Activated B cell treated with CpG ODN at 0.5 μM for 24 hours (primary cell): Measurements from ENCODE around the gene DDX1. TPM values are rescaled to one million over a fixed set of nuclear protein-coding genes. Genes with fewer than 3 reads are reported as not detected.
"Not testable (repeated sequence)": the region's sequence is repeated elsewhere in the genome, so short reads cannot be mapped to it uniquely, and the experiment has no call there.

Experiments used
- ATAC-seq: fragments of 200-7000 bp; cut with Tn5 transposase; one replicate; pipeline ENCODE4 v1.10.0; 2021; ENCODE audit warnings: low read depth, mild to moderate bottlenecking, moderate library complexity
- CTCF ChIA-PET: fragments of 350-600 bp; sonication (Branson Sonifier 250); formaldehyde crosslinking; loops from one replicate; lab custom pipeline; 2021; ENCODE audit warnings: antibody characterized with exemption; lab: Charles Lee
- POLR2A ChIA-PET: fragments of 350-600 bp; sonication (Branson Sonifier 250); formaldehyde crosslinking; loops from one replicate; lab custom pipeline; 2021; ENCODE audit warnings: antibody characterized with exemption; lab: Charles Lee
- DNase-seq: peaks from one replicate; pipeline ENCODE4 v3.0.0; 2022
- H3K27ac Mint-ChIP-seq: one replicate; pipeline ENCODE4 v1.8.0; 2020; ENCODE audit warnings: mixed read lengths
- H3K27me3 Mint-ChIP-seq: one replicate; pipeline ENCODE4 v1.8.0; 2021; ENCODE audit warnings: mixed read lengths
- H3K36me3 Mint-ChIP-seq: one replicate; pipeline ENCODE4 v1.8.0; 2021; ENCODE audit warnings: low read depth, mixed read lengths
- H3K4me1 Mint-ChIP-seq: one replicate; pipeline ENCODE4 v1.8.0; 2021; ENCODE audit warnings: mixed read lengths
- H3K4me3 Mint-ChIP-seq: one replicate; pipeline ENCODE4 v1.8.0; 2020; ENCODE audit warnings: mild to moderate bottlenecking, mixed read lengths
- H3K9me3 Mint-ChIP-seq: one replicate; pipeline ENCODE4 v1.8.0; 2020; ENCODE audit warnings: mixed read lengths
- intact Hi-C: fragments of 100-400 bp; cut with micrococcal nuclease; formaldehyde crosslinking; loops from one replicate; pipeline ENCODE4 v1.15.1; 2024
- total RNA-seq: library from RNA; stranded (reverse); gene quantifications from 2 replicates; pipeline ENCODE4 v1.2.3, GENCODE V29; 2022
- TF ChIP-seq, protein P1 (sequence below): fragments of 200-600 bp; IDR thresholded peaks from one replicate; pipeline ENCODE4 v1.8.0; 2022; ENCODE audit warnings: antibody characterized with exemption, mild to moderate bottlenecking

DDX1 gene
- total RNA-seq, 1 donor from 2014 or later = 74.4 TPM

DNA sequence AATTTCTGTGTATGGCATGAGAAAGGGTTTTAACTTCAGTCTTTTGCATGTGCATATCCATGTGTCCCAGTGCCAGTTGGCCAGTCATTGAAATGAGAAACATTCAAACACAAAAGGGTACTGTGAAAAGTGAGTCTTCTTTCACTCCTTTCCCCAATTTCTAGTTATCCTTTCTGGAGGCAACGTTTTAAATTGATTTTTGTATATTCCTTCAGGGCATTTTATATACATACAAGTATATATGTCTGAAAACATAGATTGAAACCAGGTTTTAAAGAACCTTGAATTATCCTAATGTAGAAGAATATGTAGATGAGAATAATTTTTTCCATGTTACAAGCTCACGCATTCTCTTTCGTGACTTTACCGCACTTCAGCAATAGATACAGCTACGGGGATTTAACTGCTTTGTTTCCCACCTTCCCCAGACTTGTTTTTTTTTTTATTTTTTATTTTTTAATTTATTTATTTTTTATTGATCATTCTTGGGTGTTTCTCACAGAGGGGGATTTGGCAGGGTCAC is 18.8 kb downstream of the DDX1 start:
- peaks cover 64% of the 10 kb centered on the region for H3K36me3 Mint-ChIP-seq
- ChIA-PET CTCF (no interaction called here), POLR2A (no interaction called here)
- DNase-seq (no peak), ATAC-seq (no peak)
- TF ChIP-seq, protein P1, sequence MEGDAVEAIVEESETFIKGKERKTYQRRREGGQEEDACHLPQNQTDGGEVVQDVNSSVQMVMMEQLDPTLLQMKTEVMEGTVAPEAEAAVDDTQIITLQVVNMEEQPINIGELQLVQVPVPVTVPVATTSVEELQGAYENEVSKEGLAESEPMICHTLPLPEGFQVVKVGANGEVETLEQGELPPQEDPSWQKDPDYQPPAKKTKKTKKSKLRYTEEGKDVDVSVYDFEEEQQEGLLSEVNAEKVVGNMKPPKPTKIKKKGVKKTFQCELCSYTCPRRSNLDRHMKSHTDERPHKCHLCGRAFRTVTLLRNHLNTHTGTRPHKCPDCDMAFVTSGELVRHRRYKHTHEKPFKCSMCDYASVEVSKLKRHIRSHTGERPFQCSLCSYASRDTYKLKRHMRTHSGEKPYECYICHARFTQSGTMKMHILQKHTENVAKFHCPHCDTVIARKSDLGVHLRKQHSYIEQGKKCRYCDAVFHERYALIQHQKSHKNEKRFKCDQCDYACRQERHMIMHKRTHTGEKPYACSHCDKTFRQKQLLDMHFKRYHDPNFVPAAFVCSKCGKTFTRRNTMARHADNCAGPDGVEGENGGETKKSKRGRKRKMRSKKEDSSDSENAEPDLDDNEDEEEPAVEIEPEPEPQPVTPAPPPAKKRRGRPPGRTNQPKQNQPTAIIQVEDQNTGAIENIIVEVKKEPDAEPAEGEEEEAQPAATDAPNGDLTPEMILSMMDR = no peak
- intact Hi-C loops = no loop called here
- H3K9me3 Mint-ChIP-seq = no peaks in the 10 kb centered on the region
- no peaks in the 10 kb centered on the region for H3K27me3 Mint-ChIP-seq
- H3K4me1 Mint-ChIP-seq = no peaks in the 10 kb centered on the region
- H3K27ac Mint-ChIP-seq = no peak overlapping the region
- no peak overlapping the region for H3K4me3 Mint-ChIP-seq

DNA sequence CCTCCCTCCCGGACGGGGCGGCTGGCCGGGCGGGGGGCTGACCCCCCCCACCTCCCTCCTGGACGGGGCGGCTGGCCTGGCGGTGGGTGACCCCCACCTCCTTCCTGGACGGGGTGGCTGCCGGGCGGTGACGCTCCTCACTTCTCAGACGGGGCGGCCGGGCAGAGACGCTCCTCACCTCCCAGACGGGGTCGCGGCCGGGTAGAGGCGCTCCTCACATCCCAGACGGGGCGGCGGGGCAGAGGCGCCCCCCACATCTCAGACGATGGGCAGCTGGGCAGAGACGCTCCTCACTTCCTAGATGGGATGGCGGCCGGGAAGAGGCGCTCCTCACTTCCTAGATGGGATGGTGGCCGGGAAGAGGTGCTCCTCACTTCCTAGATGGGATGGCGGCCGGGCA is 20.4 kb downstream of the DDX1 start:
- POLR2A ChIA-PET, H3K27me3 Mint-ChIP-seq, ATAC-seq, DNase-seq, H3K9me3 Mint-ChIP-seq, H3K4me3 Mint-ChIP-seq, H3K27ac Mint-ChIP-seq, H3K4me1 Mint-ChIP-seq, CTCF ChIA-PET, intact Hi-C loops: not testable (repeated sequence)
- H3K36me3 Mint-ChIP-seq = peaks cover 61% of the 10 kb centered on the region

- Mint-ChIP-seq H3K4me3 (no peak overlapping the region), H3K9me3 (no peaks in the 10 kb centered on the region), H3K36me3 (peaks cover 57% of the 10 kb centered on the region), H3K27me3 (no peaks in the 10 kb centered on the region), H3K4me1 (no peaks in the 10 kb centered on the region), H3K27ac (no peak overlapping the region)
- DNase-seq (no peak), ATAC-seq (no peak)
- CTCF ChIA-PET = no interaction called here
- POLR2A ChIA-PET = no interaction called here
- intact Hi-C loops = no loop called here
- TF ChIP-seq, protein P1 = no peak
These were observed 22.2 kb downstream of the DDX1 start for GRCh38 chr2:15613736-15614429.

- Mint-ChIP-seq H3K9me3 (no peaks in the 10 kb centered on the region), H3K4me1 (no peaks in the 10 kb centered on the region), H3K27me3 (no peaks in the 10 kb centered on the region), H3K27ac (no peak overlapping the region), H3K36me3 (peaks cover 58% of the 10 kb centered on the region), H3K4me3 (no peak overlapping the region)
- CTCF ChIA-PET = no interaction called here
- POLR2A ChIA-PET = no interaction called here
- intact Hi-C loops = no loop called here
- no peak for ATAC-seq
- no peak for DNase-seq
- TF ChIP-seq, protein P1 = no peak
These were observed 23.1 kb downstream of the DDX1 start for GRCh38 chr2:15614545-15615300.

- TF ChIP-seq, protein P1 = no peak
- no peaks in the 10 kb centered on the region for H3K4me1 Mint-ChIP-seq
- ATAC-seq = no peak
- no peak overlapping the region for H3K27ac Mint-ChIP-seq
- intact Hi-C loops = no loop called here
- ChIA-PET CTCF (no interaction called here), POLR2A (no interaction called here)
- H3K4me3 Mint-ChIP-seq = no peak overlapping the region
- H3K27me3 Mint-ChIP-seq = no peaks in the 10 kb centered on the region
- DNase-seq = no peak
- H3K9me3 Mint-ChIP-seq = no peaks in the 10 kb centered on the region
- H3K36me3 Mint-ChIP-seq = peaks cover 55% of the 10 kb centered on the region
These were observed 23.7 kb downstream of the DDX1 start for GRCh38 chr2:15615301-15615920.
